GM04504 (cell line): Measurements from ENCODE around the gene SP4.
"Not testable (repeated sequence)": the region's sequence is repeated elsewhere in the genome, so short reads cannot be mapped to it uniquely, and the experiment has no call there.

Experiments
- DNase-seq: peaks from one replicate; pipeline ENCODE4 v3.0.0-alpha.2; 2012; ENCODE audit warnings: low read depth

Gene SP4

GRCh38 chr7:21526007-21526406 is 98.1 kb downstream of the SP4 start:
- no peak for DNase-seq

GRCh38 chr7:21526448-21526847 is 98.6 kb downstream of the SP4 start:
- DNase-seq, result no peak

DNA sequence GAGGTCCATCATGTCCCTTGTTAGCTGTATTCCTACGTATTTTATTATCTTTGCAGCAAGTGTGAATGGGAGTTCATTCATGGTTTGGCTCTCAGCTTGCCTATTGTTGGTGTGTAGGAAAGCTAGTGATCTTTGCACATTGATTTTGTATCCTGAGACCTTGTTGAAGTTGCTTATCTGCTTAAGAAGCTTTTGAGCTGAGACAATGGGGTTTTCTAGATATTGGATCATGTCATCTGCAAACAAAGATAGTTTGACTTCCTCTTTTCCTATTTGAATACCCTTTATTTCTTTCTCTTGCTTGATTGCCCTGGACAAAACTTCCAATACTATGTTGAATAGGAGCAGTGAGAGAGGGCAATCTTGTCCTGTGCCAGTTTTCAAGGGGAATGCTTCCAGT is 104.6 kb downstream of the SP4 start:
- not testable (repeated sequence) for DNase-seq

GRCh38 chr7:21533646-21534045 is 105.8 kb downstream of the SP4 start:
- not testable (repeated sequence) for DNase-seq

DNA sequence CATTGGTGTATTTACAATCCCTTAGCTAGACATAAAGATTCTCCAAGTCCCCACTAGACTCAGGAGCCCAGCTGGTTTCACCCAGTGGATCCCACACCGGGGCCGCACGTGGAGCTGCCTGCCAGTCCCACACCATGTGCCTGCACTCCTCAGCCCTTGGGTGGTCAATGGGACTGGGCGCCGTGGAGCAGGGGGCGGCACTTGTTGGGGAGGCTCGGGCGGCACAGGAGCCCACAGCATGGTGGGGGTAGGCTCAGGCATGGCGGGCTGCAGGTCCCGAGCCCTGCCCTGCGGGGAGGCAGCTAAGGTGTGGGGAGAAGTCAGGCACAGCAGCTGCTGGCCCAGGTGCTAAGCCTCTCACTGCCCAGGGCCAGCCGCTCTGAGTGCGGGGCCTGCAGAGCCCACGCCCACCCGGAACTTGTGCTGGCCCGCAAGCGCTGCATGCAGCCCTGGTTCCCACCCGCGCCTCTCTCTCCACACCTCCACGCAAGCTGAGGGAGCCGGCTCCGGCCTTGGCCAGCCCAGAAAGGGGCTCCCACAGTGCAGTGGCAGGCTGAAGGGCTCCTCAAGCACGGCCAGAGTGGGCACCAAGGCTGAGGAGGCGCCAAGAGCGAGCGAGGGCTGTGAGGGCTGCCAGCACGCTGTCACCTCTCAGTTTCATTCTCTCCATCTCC is 108.7 kb downstream of the SP4 start:
- not testable (repeated sequence) for DNase-seq

DNA sequence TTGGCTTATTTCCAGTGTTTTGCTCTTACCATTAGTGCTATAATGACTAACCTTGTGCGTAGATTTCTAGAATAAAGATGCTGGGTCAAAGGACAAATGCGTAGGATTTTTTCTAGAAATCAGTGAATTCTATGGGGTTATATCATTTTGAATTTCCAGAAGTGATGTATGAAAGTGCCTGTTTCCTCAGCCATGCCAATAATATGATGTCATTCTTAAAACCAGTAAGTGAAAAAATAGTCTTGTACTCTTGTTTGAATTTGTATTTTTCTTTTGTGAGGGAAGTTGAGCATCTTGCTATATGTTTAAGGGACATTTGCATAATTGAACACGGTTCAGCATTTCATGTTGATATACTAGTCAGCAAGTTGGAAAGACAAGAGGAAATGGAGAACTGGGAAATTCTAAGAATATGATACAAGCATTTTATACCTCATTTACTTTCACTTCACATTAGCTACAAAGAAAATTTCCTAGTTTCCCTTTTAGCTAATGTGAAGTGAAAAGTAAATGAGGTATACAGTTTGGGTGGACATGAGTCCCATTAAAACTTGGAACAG is 111.1 kb downstream of the SP4 start:
- DNase-seq, result no peak

- no peak for DNase-seq
Measured at GRCh38 chr7:21542891-21543527, 115.1 kb downstream of the SP4 start, which contains the start of gene DNAH11. TSS of gene DNAH11 (plus strand) at chr7:21543039. CDS start at chr7:21543246, 207 bp downstream.

GRCh38 chr7:21543528-21544302 is 115.8 kb downstream of the SP4 start:
- DNase-seq, result no peak

DNA sequence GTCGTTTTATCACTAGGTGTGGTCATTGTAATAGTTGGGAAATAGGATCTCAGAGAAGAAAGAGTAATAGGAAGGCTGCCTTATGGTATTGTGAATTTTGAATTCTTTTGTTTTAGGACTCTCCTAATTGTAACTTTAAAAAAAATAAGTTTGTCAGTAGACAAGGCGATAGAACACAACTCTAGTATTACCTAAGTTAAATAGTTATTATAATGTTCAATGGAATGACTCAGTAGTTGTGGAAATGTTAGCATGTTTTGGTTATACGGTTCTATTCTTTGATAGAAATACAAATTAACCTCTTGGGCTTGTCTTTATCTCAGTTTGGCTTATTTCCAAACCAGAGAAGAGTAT is 116.4 kb downstream of the SP4 start:
- no peak for DNase-seq

- no peak for DNase-seq
Measured at GRCh38 chr7:21544715-21545114, 116.8 kb downstream of the SP4 start.

- DNase-seq, result no peak
Measured at GRCh38 chr7:21547501-21547900, 119.6 kb downstream of the SP4 start.

DNA sequence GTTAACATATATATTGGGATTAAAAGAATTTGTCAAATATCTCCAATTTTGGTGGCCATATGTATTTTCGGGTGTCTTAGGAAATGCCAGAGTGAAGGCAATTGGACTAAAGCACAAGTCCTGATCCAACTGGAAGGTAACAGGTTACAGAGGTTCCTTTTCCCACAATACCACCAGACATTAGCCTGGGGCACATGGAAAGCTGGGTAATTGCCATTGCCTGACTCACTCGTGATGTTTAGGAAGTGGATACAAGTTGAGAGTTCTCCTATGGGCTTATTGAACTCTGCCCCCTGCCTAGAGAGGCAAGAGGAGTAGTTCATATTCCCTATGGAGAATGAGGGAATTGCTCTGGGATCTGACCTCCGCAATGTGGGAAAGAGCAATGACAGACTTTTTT is 120.6 kb downstream of the SP4 start:
- DNase-seq, result no peak

- no peak for DNase-seq
Measured at GRCh38 chr7:21550076-21550475, 122.2 kb downstream of the SP4 start.

DNA sequence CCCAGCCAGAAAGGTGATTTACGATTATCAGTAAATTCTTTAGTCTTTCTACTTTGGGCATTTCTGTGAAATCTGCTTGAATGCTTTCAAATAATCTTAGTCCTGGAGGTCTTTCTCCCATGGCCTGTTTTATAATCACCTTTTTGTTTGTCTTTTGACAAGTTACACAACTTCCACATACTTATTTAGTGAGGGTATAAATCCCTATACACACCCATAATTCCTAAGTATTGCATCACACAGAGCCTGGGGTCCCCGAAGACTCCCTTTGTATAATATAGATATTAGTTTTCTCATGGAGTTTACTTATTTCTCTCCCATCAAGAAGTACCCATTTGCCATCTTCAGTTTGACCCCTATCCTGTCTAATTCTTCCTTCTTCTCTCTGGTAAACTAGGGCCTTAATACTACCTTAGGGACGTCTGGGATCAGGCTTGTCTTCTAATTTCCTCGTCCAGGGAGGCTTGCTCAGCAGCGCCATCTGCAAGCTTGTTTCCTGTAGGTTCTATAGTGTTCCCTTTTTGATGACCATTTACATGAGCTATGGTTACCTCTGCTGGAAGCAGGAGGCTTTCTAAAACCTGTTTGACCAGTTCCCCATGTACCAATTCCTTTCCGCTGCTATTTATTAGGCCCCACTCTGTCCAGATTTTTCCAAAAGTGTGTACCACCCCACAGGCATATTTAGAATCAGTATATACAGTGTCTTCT is 123.1 kb downstream of the SP4 start:
- DNase-seq, result no peak

DNA sequence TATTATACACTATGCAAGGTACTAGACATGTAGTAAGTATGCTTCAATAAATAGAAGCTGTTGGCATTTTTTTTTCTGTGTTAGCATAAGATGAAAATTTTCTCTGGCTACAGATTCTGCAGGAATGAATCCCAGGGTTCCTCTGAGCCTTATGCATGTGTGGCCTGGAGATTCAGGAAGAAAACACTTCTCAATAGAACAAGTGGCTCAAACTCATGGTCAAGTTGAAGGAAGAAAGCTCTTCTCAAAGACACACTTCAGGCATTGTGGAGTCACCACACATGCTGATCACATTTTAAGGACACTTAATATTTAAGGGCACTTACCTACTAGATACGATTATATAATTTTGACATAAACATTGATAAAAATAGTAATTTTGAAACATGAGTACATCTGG is 134.5 kb downstream of the SP4 start:
- no peak for DNase-seq
